ENCODE measurements around the gene FAAH. TPM values are rescaled to one million over a fixed set of nuclear protein-coding genes. Genes with fewer than 3 reads are reported as not detected.

The FAAH gene
- total RNA-seq, 2 donors from 2014 or later: 6.3 to 10.5 TPM

GRCh38 chr1:46403916-46404315 lies 9.8 kb downstream of the FAAH start:
- H3K27ac ChIP-seq: no peak overlapping the region
- H3K4me1 ChIP-seq: peaks cover 0 to 19% of the 10 kb centered on the region in 2 donors
- no peaks in the 10 kb centered on the region for H3K27me3 ChIP-seq
- DNase-seq (ENCODE audit: low spot score): no peak
- no peak overlapping the region for H3K4me3 ChIP-seq
- no peak for TF ChIP-seq CTCF (IDR thresholded peaks at IDR 0.05)
- no peaks in the 10 kb centered on the region for H3K9me3 ChIP-seq
- no peaks in the 10 kb centered on the region for H3K36me3 ChIP-seq

GRCh38 chr1:46404482-46405196 lies 10.5 kb downstream of the FAAH start:
- Histone ChIP-seq H3K4me1 (peaks cover 0 to 19% of the 10 kb centered on the region in 2 donors), H3K27me3 (no peaks in the 10 kb centered on the region), H3K36me3 (no peaks in the 10 kb centered on the region), H3K4me3 (no peak overlapping the region), H3K9me3 (no peaks in the 10 kb centered on the region), H3K27ac (no peak overlapping the region)
- DNase-seq (ENCODE audit: low spot score): no peak
- no peak for TF ChIP-seq CTCF (IDR thresholded peaks at IDR 0.05)

GRCh38 chr1:46405197-46405555 lies 11.1 kb downstream of the FAAH start:
- H3K27ac ChIP-seq: no peak overlapping the region
- no peak for TF ChIP-seq CTCF (IDR thresholded peaks at IDR 0.05)
- H3K36me3 ChIP-seq: no peaks in the 10 kb centered on the region
- H3K9me3 ChIP-seq: no peaks in the 10 kb centered on the region
- H3K27me3 ChIP-seq: no peaks in the 10 kb centered on the region
- peaks cover 0 to 19% of the 10 kb centered on the region in 2 donors for H3K4me1 ChIP-seq
- DNase-seq (ENCODE audit: low spot score): no peak
- no peak overlapping the region for H3K4me3 ChIP-seq

GRCh38 chr1:46405724-46406123 lies 11.6 kb downstream of the FAAH start:
- Histone ChIP-seq H3K4me3 (no peak overlapping the region), H3K4me1 (peaks cover 0 to 19% of the 10 kb centered on the region in 2 donors), H3K36me3 (no peaks in the 10 kb centered on the region), H3K27ac (no peak overlapping the region), H3K9me3 (no peaks in the 10 kb centered on the region), H3K27me3 (no peaks in the 10 kb centered on the region)
- TF ChIP-seq CTCF (IDR thresholded peaks at IDR 0.05): no peak
- no peak for DNase-seq (ENCODE audit: low spot score)

GRCh38 chr1:46406881-46407608 lies 12.9 kb downstream of the FAAH start:
- H3K27ac ChIP-seq: no peak overlapping the region
- no peak for DNase-seq (ENCODE audit: low spot score)
- no peaks in the 10 kb centered on the region for H3K27me3 ChIP-seq
- H3K4me1 ChIP-seq: peaks cover 0 to 14% of the 10 kb centered on the region in 2 donors
- H3K9me3 ChIP-seq: no peaks in the 10 kb centered on the region
- H3K4me3 ChIP-seq: peak overlapping the region; percentile 10 to 23
- no peaks in the 10 kb centered on the region for H3K36me3 ChIP-seq
- no peak for TF ChIP-seq CTCF (IDR thresholded peaks at IDR 0.05)
